NCI-H2227 (cell line): ENCODE results near the gene SPACDR.

Experiments
- DNase-seq: peaks from one replicate; lab custom pipeline; 2025; ENCODE audit not compliant: unreplicated experiment; lab: John Stamatoyannopoulos, UW

The SPACDR gene

GRCh38 chr7:100437150-100438100 is 26.6 kb downstream of the SPACDR start:
- DNase-seq, result no peak

GRCh38 chr7:100435401-100436304 is 28.4 kb downstream of the SPACDR start:
- peak; percentile 68 for DNase-seq

GRCh38 chr7:100434297-100435144 is 29.5 kb downstream of the SPACDR start:
- DNase-seq, result no peak

GRCh38 chr7:100433592-100434296 is 30.3 kb downstream of the SPACDR start:
- no peak for DNase-seq

- DNase-seq, result no peak
Measured at GRCh38 chr7:100433276-100433591, 30.8 kb downstream of the SPACDR start.

- DNase-seq, result no peak
Measured at GRCh38 chr7:100432621-100433275, 31.3 kb downstream of the SPACDR start.

GRCh38 chr7:100432053-100432452 is 32.0 kb downstream of the SPACDR start:
- no peak for DNase-seq

- DNase-seq, result no peak
Measured at GRCh38 chr7:100431286-100431735, 32.7 kb downstream of the SPACDR start.

- peak; percentile 61 for DNase-seq
Measured at GRCh38 chr7:100430493-100431285, 33.4 kb downstream of the SPACDR start.

GRCh38 chr7:100429637-100430492 is 34.2 kb downstream of the SPACDR start, which contains the start of gene MEPCE:
Gene MEPCE (plus strand): TSS chr7:100429831. CDS start chr7:100430019, 188 bp downstream.
- DNase-seq, result peak; percentile 99

GRCh38 chr7:100428967-100429636 is 35.0 kb downstream of the SPACDR start:
- peak; percentile 100 for DNase-seq

GRCh38 chr7:100428199-100428966 is 35.7 kb downstream of the SPACDR start, which contains the start of gene ZCWPW1:
Gene ZCWPW1 (minus strand): TSS chr7:100428703. CDS start chr7:100420649, 8,054 bp downstream.
- peak; percentile 99 for DNase-seq

- no peak for DNase-seq
Measured at GRCh38 chr7:100427762-100428198, 36.3 kb downstream of the SPACDR start.

GRCh38 chr7:100426516-100426915 is 37.5 kb downstream of the SPACDR start:
- no peak for DNase-seq

- no peak for DNase-seq
Measured at GRCh38 chr7:100425347-100425746, 38.7 kb downstream of the SPACDR start.

GRCh38 chr7:100423315-100423714 is 40.7 kb downstream of the SPACDR start:
- no peak for DNase-seq
